ENCODE data around the gene TMOD4. TPM values are rescaled to one million over a fixed set of nuclear protein-coding genes. Genes with fewer than 3 reads are reported as not detected.

Gene TMOD4
- total RNA-seq, 4 donors from 2014 or later: not detected

DNA sequence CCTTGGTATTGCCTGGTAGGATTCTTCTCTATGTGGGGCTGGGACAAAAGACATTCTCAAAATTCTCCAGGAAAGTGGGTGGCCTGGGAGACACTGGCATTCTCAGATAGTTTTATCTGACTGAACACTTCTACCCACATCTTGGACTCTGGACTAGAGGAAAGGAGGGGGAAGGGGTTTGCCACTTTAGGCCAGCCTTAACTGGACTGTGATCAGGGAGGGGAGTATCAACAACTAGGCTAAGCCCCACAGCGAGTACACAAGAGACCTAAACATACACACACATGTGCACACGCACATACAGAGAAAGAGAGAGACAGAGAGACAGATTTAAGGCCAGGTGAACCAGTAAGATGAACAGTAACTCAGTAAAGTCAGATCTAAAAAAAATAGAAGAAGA lies 28.1 kb downstream of the TMOD4 start:
- TF ChIP-seq EP300 (IDR thresholded peaks at IDR 0.05; ENCODE audit: low read depth): no peak
- no peak for TF ChIP-seq POLR2A (IDR thresholded peaks at IDR 0.05)
- TF ChIP-seq, protein P1, sequence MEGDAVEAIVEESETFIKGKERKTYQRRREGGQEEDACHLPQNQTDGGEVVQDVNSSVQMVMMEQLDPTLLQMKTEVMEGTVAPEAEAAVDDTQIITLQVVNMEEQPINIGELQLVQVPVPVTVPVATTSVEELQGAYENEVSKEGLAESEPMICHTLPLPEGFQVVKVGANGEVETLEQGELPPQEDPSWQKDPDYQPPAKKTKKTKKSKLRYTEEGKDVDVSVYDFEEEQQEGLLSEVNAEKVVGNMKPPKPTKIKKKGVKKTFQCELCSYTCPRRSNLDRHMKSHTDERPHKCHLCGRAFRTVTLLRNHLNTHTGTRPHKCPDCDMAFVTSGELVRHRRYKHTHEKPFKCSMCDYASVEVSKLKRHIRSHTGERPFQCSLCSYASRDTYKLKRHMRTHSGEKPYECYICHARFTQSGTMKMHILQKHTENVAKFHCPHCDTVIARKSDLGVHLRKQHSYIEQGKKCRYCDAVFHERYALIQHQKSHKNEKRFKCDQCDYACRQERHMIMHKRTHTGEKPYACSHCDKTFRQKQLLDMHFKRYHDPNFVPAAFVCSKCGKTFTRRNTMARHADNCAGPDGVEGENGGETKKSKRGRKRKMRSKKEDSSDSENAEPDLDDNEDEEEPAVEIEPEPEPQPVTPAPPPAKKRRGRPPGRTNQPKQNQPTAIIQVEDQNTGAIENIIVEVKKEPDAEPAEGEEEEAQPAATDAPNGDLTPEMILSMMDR (IDR thresholded peaks at IDR 0.05): no peak
- no peak for TF ChIP-seq POLR2AphosphoS5 (IDR thresholded peaks at IDR 0.05)
- Histone ChIP-seq H3K4me1 (peaks cover 3 to 30% (median 18%) of the 10 kb centered on the region in 4 donors), H3K36me3 (no peaks in the 10 kb centered on the region), H3K9me3 (no peaks in the 10 kb centered on the region), H3K27me3 (peaks cover 9% of the 10 kb centered on the region), H3K27ac (peak overlapping the region; percentile 63 to 87 (median 78)), H3K4me3 (no peak overlapping the region)
- WGBS, 2 donors (ENCODE audit: low coverage in 1 of 2): 88 to 96% methylated on average over 1 to 2 of the region's 2 CpGs
- no peak for DNase-seq
- in situ Hi-C loops (cut with MboI; ENCODE audit: low pct_ligation_motif_present in 1 of 4, low pct_unique_long_range_greater_than_20kb in 1 of 4, low sequenced_read_pairs in 3 of 4): no loop called here
- intact Hi-C loops (cut with DNase I; ENCODE audit: low total_unique reads): no loop called here

DNA sequence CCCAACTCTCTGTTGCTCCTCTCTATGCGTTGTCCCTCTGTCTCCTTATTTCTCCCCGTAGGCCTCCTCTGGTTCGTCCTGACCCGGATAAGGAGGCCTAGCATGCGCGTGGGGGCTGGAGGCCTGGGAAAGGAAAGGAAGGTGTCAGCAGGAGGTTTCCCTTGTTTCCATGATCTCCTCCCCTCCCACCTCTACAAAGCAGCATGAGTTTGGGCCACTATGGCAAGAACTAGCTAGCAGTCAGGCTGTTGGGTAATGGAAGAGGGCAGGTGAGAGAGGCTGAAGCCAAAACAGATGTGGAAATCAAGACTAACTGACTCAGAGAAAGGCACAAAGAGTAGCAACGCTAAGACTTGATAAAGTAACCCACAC lies 28.7 kb downstream of the TMOD4 start:
- intact Hi-C loops (cut with DNase I; ENCODE audit: low total_unique reads) (no loop called here), in situ Hi-C loops (cut with MboI; ENCODE audit: low pct_ligation_motif_present in 1 of 4, low pct_unique_long_range_greater_than_20kb in 1 of 4, low sequenced_read_pairs in 3 of 4) (no loop called here)
- no peak for DNase-seq
- Histone ChIP-seq H3K4me3 (peak overlapping the region; percentile 21 to 80 (median 72)), H3K27ac (peak overlapping the region; percentile 63 to 87 (median 78)), H3K36me3 (no peaks in the 10 kb centered on the region), H3K9me3 (no peaks in the 10 kb centered on the region), H3K4me1 (peaks cover 3 to 30% (median 18%) of the 10 kb centered on the region in 4 donors), H3K27me3 (peaks cover 9% of the 10 kb centered on the region)
- TF ChIP-seq EP300 (IDR thresholded peaks at IDR 0.05; ENCODE audit: low read depth): no peak
- TF ChIP-seq POLR2AphosphoS5 (IDR thresholded peaks at IDR 0.05): no peak
- TF ChIP-seq POLR2A (IDR thresholded peaks at IDR 0.05): no peak
- TF ChIP-seq, protein P1 (IDR thresholded peaks at IDR 0.05): no peak
- 10 to 23% methylated on average over 2 to 7 of the region's 7 CpGs for WGBS, 2 donors (ENCODE audit: low coverage in 1 of 2)

DNA sequence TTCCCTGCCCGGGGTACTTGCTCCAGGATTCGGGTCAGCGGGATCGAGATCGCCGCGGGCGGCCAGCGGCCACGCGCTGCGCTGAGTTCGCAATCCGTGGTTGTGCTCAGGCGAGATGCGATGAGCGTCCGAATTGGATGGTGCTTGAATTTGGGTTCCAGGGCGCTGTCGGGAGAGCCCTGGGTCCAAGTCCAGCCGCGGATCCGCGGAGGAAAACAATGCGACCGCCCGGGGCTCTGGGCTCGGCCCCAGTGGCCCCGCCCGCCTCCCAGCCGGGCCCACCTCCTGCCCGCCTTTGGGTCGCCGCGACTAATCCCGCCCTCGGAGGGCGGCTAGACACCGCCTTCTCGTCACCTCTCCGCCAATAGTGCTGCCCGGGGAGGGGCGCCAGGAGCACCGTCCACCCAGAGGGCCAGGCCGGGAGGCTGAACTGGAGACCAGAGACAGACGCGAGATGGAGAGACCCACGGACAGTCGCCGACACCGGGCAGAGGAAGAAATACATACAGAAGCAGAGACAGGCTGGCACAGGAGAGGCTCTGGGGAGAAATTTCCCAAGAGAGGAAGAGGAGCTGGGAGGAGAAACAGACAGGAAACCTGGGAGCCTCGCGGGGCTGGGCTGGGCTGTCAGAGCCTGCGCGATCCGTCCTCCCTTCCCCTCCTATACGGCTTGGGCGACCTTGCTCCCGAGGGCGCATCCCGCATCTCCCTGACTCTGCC lies 29.2 kb downstream of the TMOD4 start, which contains the start of gene SEMA6C:
Gene SEMA6C (minus strand): TSS at position 220 of the 720 bp plus-strand sequence. CDS start 4,010 bp downstream, outside the sequence.
- WGBS, 2 donors (ENCODE audit: low coverage in 1 of 2): 1% methylated on average over 60 of the region's 61 CpGs; no CpG with 5 or more reads in 1 of the 2 donors
- in situ Hi-C loops (cut with MboI; ENCODE audit: low pct_ligation_motif_present in 1 of 4, low pct_unique_long_range_greater_than_20kb in 1 of 4, low sequenced_read_pairs in 3 of 4): no loop called here
- TF ChIP-seq POLR2AphosphoS5 (IDR thresholded peaks at IDR 0.05) (peak; percentile 65 to 79 (median 76)), EP300 (IDR thresholded peaks at IDR 0.05; ENCODE audit: low read depth) (no peak), POLR2A (IDR thresholded peaks at IDR 0.05) (peak; percentile 54)
- TF ChIP-seq, protein P1 (IDR thresholded peaks at IDR 0.05): no peak
- peak within 1 kb of the TSS; percentile 63 to 87 (median 78) for H3K27ac ChIP-seq
- peaks cover 9% of the 10 kb centered on the region for H3K27me3 ChIP-seq
- H3K4me3 ChIP-seq: peak within 1 kb of the TSS; percentile 68 to 80 (median 76)
- DNase-seq: peak; percentile 95
- H3K4me1 ChIP-seq: peaks cover 3 to 30% (median 18%) of the 10 kb centered on the region in 4 donors
- H3K9me3 ChIP-seq: no peaks in the 10 kb centered on the region
- intact Hi-C loops (cut with DNase I; ENCODE audit: low total_unique reads): no loop called here
- H3K36me3 ChIP-seq: no peaks in the 10 kb centered on the region

DNA sequence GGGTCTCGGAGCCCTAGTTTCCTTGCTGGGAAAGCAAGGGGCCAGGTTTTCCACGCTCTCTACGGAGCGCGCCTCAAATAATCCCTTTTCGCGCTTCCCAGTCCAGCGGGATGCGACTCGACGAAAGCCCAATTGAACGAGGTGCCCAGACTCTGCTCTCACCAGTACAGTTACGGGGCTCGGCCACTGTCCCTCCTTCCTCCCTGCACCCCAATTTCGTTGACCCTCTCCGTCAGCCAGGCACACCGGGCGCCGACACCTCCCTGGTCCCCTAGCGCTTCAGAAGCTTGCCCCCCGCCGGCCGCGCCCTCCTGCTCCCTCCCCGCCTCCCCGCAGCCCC lies 29.7 kb downstream of the TMOD4 start:
- intact Hi-C loops (cut with DNase I; ENCODE audit: low total_unique reads): no loop called here

More for the DNA sequence above, 29.7 kb downstream of the TMOD4 start:
- no peak for TF ChIP-seq POLR2A (IDR thresholded peaks at IDR 0.05)
- TF ChIP-seq, protein P1 (IDR thresholded peaks at IDR 0.05): no peak
- H3K27me3 ChIP-seq: peaks cover 9% of the 10 kb centered on the region
- DNase-seq: no peak
- H3K4me1 ChIP-seq: peaks cover 3 to 30% (median 18%) of the 10 kb centered on the region in 4 donors
- H3K9me3 ChIP-seq: no peaks in the 10 kb centered on the region
- in situ Hi-C loops (cut with MboI; ENCODE audit: low pct_ligation_motif_present in 1 of 4, low pct_unique_long_range_greater_than_20kb in 1 of 4, low sequenced_read_pairs in 3 of 4): no loop called here
- WGBS, 2 donors (ENCODE audit: low coverage in 1 of 2): 1% methylated on average over 26 of the region's 26 CpGs; no CpG with 5 or more reads in 1 of the 2 donors
- H3K27ac ChIP-seq: peak overlapping the region; percentile 63 to 87 (median 78)
- H3K4me3 ChIP-seq: peak overlapping the region; percentile 68 to 80 (median 76)
- no peaks in the 10 kb centered on the region for H3K36me3 ChIP-seq

Data from transverse colon (tissue), 4 donors.